Activated T-helper 17 cell treated with anti-CD3 and anti-CD28 coated beads, Interleukin-2, amount 50 U/mL, for 72 hours (primary cell): Measurements from ENCODE around the gene DSCAM. TPM values are rescaled to one million over a fixed set of nuclear protein-coding genes. Genes with fewer than 3 reads are reported as not detected.
A peak's percentile ranks its signal among the peaks of the same experiment; 100 is the strongest.

Source experiments
- ATAC-seq: fragments of 150-1000 bp; cut with Tn5 transposase; replicated peaks from 2 replicates; pipeline ENCODE4 v1.10.0; 2021; ENCODE audit warnings: mild to moderate bottlenecking, moderate library complexity
- H3K27ac Mint-ChIP-seq: one replicate; pipeline ENCODE4 v1.8.0; 2022; ENCODE audit warnings: mixed read lengths
- H3K27me3 Mint-ChIP-seq: one replicate; pipeline ENCODE4 v1.8.0; 2022; ENCODE audit warnings: mixed read lengths
- H3K36me3 Mint-ChIP-seq: one replicate; pipeline ENCODE4 v1.8.0; 2022; ENCODE audit warnings: low read depth, mild to moderate bottlenecking, mixed read lengths
- H3K4me1 Mint-ChIP-seq: one replicate; pipeline ENCODE4 v1.8.0; 2022; ENCODE audit warnings: mixed read lengths
- H3K4me3 Mint-ChIP-seq: one replicate; pipeline ENCODE4 v1.8.0; 2022; ENCODE audit warnings: mild to moderate bottlenecking, mixed read lengths
- H3K9me3 Mint-ChIP-seq: one replicate; pipeline ENCODE4 v1.8.0; 2022; ENCODE audit warnings: mixed read lengths
- total RNA-seq, 2 donors: library from RNA; stranded (reverse); gene quantifications; one replicate each; pipeline ENCODE4 v1.2.3, GENCODE V29; 2022

Gene DSCAM
- total RNA-seq, 2 donors from 2014 or later: not detected

DNA sequence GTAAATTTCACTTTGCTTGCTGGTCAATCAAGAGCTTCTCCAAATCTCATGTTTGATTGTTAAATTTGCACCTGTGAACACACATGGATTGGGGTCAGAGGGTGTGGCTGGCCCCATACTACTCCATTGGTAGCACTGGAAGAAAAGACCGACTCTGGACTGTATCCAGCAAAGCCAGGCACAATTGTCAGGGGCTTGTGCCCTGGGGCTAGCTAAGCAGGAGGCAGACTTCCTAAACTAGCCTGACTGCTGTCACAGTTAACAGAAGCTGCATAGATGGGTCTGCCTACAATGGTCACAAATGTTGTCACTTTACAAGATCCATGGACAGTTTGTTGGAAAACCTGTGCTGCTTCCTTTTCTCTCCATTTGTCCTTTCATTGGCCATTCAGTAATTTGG is 421.0 kb downstream of the DSCAM start:
- Mint-ChIP-seq H3K36me3 (no peaks in the 10 kb centered on the region), H3K27ac (no peak overlapping the region), H3K9me3 (peaks cover 3% of the 10 kb centered on the region), H3K4me1 (no peaks in the 10 kb centered on the region), H3K4me3 (no peak overlapping the region), H3K27me3 (no peaks in the 10 kb centered on the region)
- no peak for ATAC-seq

DNA sequence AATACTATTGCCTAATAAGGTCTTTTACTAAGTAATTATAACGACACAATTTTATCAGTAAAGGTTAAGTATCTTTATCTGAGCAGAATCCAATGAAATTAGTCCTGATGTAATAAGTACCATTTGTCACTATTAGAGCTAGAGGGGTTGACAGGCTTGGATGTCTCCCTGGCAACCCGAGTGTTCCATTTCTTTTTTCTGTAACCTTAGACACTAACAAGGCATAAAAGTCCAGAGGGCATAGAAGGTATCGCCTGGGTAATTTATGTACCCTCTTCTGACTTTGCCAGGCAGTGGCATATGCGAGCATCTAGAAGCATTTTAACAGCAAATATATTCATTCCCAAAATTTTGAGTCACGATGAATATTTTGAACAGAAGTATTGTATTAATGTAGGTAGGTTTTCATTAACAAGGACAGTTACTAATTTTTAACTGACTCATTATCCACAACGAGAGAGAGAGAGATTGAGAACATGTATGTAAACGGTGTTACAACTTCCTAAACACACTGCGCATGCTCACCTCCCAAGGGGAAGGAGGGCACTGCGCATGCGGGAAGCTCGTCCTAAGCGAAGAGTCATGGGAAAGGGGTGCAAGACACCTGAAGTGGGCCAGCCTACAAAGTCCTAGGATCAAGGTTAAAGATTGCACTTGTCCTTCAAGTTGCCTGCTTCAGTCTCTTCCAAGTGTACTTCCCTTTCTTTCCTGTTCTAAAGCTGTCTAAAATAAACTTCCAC is 423.9 kb downstream of the DSCAM start:
- ATAC-seq: no peak
- peaks cover 5% of the 10 kb centered on the region for H3K9me3 Mint-ChIP-seq
- H3K27ac Mint-ChIP-seq: no peak overlapping the region
- H3K27me3 Mint-ChIP-seq: no peaks in the 10 kb centered on the region
- no peaks in the 10 kb centered on the region for H3K36me3 Mint-ChIP-seq
- no peak overlapping the region for H3K4me3 Mint-ChIP-seq
- no peaks in the 10 kb centered on the region for H3K4me1 Mint-ChIP-seq

DNA sequence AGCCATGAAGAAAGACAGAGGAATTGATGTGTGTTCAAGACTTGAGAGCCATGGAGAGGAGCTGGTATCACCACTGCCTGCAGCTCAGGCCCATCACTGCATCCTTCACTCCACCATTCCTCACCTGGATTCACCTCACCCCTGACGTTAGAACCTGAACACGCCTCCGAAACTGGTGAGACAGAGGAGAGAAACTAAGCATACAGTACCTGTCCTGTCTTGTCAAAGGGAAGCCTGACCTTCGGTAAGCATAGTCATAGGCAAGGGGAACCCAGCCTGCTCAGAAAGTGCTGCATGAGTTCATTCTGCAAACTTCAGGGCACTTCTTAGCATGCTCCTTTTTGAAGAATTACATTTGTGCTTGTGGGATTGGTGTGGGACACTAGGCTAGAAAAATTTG is 425.8 kb downstream of the DSCAM start:
- Mint-ChIP-seq H3K36me3 (no peaks in the 10 kb centered on the region), H3K27me3 (no peaks in the 10 kb centered on the region), H3K9me3 (peaks cover 5% of the 10 kb centered on the region), H3K27ac (no peak overlapping the region), H3K4me3 (no peak overlapping the region), H3K4me1 (no peaks in the 10 kb centered on the region)
- no peak for ATAC-seq

DNA sequence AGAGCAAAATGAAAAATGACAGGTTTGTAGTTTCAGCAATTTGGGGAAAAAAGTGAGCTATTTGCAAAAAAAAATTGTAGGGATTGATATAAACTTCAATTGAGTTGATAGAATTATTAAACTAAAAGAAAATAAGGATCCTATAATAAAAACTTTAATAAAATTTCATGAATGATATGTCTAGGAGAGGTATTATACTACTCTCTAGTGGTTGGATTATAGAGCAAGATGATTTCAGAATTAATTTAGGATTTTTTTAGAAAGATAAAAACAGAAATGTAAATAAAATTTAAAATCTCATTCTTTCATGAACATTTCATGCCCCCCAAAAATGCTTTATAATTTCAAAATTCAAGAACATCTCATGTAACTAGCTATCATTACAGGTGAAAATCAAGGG is 430.4 kb downstream of the DSCAM start:
- Mint-ChIP-seq H3K4me3 (no peak overlapping the region), H3K27ac (no peak overlapping the region), H3K4me1 (no peaks in the 10 kb centered on the region), H3K36me3 (no peaks in the 10 kb centered on the region), H3K9me3 (peaks cover 12% of the 10 kb centered on the region), H3K27me3 (no peaks in the 10 kb centered on the region)
- ATAC-seq: no peak

DNA sequence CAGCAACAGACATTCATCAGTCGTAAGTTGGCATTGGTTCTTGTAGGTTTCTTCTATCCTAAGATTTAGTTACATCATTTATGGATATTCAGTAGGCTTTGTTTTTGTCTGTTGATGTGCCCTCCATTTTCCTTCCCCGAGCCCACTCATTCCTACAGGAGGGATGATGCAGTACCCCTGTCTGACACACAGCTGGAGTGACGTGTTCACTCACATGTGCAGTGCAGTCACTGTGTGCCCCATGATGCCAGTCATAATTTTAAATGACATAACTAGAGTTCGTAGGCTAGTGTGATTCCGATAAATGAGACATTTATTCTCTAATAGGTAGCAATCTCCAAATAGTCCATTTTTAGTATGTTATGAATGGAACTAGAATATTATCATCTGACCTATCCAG is 438.4 kb downstream of the DSCAM start:
- H3K9me3 Mint-ChIP-seq: peaks cover 7% of the 10 kb centered on the region
- H3K27me3 Mint-ChIP-seq: no peaks in the 10 kb centered on the region
- no peak overlapping the region for H3K27ac Mint-ChIP-seq
- no peaks in the 10 kb centered on the region for H3K4me1 Mint-ChIP-seq
- no peak for ATAC-seq
- H3K36me3 Mint-ChIP-seq: no peaks in the 10 kb centered on the region
- H3K4me3 Mint-ChIP-seq: no peak overlapping the region

DNA sequence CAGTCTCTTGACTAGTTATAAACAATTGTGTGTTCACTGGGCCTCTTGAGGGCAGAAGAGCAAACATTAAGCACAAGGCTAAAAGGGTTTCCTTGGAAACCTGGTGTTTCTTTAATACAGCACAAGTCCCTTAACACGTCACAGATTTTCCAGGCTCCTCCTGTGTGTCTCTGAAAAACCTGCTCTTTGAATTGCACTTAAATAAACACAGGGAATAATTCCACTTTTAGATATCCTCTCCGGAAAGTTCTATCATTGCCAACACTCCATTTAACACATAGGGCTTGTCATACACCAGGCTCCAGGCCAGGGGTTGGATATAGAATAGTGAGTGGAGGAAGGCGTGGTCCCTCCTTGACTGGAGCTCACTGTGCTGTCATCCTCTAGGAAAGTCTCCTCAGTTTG is 442.6 kb downstream of the DSCAM start:
- Mint-ChIP-seq H3K4me3 (no peak overlapping the region), H3K36me3 (no peaks in the 10 kb centered on the region), H3K9me3 (no peaks in the 10 kb centered on the region), H3K4me1 (no peaks in the 10 kb centered on the region), H3K27ac (no peak overlapping the region), H3K27me3 (no peaks in the 10 kb centered on the region)
- ATAC-seq: no peak

DNA sequence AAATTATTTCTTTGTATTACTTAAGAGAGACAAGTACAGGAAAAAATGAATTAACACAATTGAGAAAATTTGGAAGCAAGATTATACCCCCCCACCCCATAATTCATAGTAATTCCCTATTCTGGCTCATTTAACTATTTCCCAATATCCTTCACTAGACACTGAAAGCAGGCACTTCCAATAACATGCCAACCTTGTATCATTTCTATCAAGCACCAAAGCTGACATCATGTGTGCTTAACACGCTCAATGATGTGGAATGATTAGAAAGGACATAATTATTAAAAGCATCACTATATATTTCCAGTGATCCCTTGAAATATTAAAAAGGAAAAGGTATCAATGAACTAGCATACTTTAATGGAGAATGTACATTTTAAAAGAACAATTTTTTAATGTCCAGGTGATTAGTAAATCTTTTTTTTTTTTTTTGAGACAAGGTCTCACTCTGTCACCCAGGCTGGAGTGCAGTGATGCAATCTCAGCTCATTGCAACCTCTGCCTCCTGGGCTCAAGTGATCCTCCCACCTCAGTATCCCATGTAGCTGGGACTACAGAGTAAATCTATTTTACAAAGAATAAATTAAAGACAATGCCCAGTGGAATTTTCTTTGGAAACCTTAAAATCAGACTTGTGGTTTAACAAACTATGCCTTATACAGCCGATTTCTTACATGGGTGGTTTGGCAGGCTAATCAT is 443.9 kb downstream of the DSCAM start:
- no peaks in the 10 kb centered on the region for H3K36me3 Mint-ChIP-seq
- H3K27ac Mint-ChIP-seq: no peak overlapping the region
- no peak overlapping the region for H3K4me3 Mint-ChIP-seq
- H3K4me1 Mint-ChIP-seq: no peaks in the 10 kb centered on the region
- H3K27me3 Mint-ChIP-seq: no peaks in the 10 kb centered on the region
- H3K9me3 Mint-ChIP-seq: no peaks in the 10 kb centered on the region
- no peak for ATAC-seq

DNA sequence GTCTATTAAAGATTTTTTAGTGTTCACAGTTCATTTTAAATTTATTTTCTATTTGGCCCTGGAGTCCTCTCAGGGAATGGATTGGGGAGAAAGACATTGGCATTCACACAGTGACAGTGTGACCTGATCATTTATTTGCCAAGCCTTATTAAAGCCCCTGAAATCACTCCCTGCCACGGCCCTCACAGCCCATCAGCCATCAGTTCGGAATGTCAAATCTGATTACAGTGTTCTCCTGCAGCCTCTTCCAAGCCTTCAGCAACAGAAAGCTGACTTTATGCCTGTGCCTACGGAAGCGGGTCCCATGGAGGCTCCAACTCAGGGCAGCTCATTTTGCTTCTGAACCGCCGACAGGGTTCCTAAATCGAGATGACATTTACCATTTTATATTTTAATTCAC is 451.2 kb downstream of the DSCAM start:
- no peaks in the 10 kb centered on the region for H3K27me3 Mint-ChIP-seq
- no peaks in the 10 kb centered on the region for H3K9me3 Mint-ChIP-seq

DNA sequence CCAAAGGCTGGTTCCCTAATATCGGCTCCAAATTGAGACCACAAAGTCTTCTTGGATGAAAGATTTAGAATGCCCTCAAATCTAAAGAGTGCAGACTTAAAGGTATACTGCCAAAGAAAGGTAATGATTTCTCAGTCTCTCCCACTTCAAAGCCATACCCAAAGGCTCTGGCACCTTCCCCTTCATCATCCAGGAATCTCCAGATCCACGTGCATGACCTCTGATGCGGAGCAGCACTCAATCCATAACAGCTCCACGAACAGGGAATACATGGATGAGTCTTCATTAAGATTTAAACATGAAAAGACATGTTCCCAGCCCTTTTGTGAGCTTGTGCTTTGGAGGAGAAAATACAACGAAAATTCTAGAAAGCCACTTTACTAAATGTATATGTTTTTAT is 453.9 kb downstream of the DSCAM start:
- peaks cover 3% of the 10 kb centered on the region for H3K27me3 Mint-ChIP-seq
- no peak overlapping the region for H3K4me3 Mint-ChIP-seq
- no peaks in the 10 kb centered on the region for H3K36me3 Mint-ChIP-seq
- no peak overlapping the region for H3K27ac Mint-ChIP-seq
- ATAC-seq: no peak
- H3K4me1 Mint-ChIP-seq: no peaks in the 10 kb centered on the region
- no peaks in the 10 kb centered on the region for H3K9me3 Mint-ChIP-seq

More for the DNA sequence above, 451.2 kb downstream of the DSCAM start:
- H3K36me3 Mint-ChIP-seq: no peaks in the 10 kb centered on the region
- no peaks in the 10 kb centered on the region for H3K4me1 Mint-ChIP-seq
- ATAC-seq: no peak
- no peak overlapping the region for H3K27ac Mint-ChIP-seq
- H3K4me3 Mint-ChIP-seq: no peak overlapping the region

DNA sequence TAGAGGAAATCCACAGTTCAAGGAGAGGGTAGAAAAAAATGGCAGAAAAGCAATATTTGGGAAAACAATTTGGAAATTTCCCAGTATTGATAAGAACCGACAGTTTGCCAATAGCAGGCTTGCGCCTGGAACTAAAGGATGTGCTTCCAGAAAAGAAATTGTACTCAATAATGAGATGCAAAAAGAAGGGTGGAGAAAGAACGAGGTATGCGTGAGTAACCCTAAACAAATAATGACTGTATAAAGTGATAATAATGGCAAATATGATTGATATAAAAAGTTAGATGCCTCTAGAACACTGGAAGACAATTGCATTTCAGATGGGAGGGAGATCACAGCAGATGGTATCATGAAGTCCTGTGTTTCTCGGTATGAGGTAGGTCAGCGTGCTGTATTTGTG is 458.9 kb downstream of the DSCAM start:
- Mint-ChIP-seq H3K4me1 (no peaks in the 10 kb centered on the region), H3K27me3 (peaks cover 5% of the 10 kb centered on the region), H3K27ac (no peak overlapping the region), H3K36me3 (no peaks in the 10 kb centered on the region), H3K9me3 (no peaks in the 10 kb centered on the region), H3K4me3 (no peak overlapping the region)
- ATAC-seq: no peak

DNA sequence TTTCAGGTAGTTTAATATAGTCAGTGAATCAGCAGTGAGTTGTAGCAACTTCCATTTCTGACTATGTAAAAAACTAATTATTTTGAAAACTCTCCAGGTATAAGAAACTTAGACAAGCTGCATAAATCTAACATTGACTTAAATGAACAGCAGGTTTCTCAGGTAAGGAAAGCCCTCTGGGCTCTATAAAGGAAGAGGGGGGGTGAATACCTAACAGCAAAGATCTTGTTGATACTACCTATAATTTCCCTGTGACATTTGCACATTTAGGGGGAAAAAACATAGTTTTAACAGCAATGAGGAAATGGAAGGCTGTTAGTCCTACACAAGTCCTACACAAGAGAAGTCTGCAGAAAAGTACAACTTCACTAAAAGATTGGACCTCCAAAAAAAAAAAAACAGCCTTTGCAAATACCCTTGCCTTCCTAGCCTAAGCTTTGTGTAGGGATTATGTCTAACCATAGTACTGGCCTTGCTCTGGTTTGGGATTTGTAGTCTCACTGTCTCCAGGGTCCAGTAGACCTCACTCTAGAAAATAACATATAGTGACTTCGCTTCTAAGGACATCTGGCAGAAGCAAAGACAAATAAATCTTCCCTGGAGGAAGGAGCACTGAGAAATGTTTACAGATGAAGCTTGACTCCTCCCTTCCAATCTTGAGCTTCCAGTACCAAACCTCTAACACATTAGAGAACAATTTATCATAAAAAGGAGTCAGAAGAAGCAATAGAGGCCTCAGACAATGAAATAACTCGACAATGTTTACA is 459.8 kb downstream of the DSCAM start:
- Mint-ChIP-seq H3K4me3 (no peak overlapping the region), H3K4me1 (no peaks in the 10 kb centered on the region), H3K27ac (no peak overlapping the region), H3K9me3 (peaks cover 3% of the 10 kb centered on the region), H3K36me3 (no peaks in the 10 kb centered on the region), H3K27me3 (peaks cover 5% of the 10 kb centered on the region)
- ATAC-seq: no peak

DNA sequence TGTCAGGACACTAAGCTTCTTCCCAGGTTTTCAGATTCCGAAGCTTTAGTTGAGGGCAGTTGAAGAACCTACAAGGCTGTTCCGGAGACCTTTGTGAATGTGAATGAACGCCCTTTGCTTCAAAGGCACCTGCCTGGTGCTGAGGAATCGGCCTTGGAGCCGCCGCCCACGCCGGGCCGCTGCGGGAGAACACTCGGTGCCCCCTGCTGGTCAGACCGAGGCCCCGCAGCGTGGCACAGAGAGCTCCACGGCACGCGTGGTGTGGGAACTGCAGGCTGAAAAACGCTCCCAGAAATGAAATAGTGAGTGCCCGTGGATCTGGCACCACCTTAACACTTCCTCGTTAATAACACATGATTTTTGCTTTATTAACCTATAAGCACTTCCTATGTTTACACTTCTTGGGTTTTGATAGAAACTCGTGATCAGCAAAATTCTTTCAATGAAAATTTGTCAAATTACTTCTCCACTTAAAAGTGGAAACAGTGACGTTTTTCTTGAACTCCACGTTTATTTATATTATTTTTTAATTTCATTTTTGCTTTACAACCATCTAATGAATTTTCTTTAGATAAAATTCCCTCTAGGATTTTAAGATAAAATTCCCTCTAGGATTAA is 460.6 kb downstream of the DSCAM start:
- peak; percentile 59 for ATAC-seq

DNA sequence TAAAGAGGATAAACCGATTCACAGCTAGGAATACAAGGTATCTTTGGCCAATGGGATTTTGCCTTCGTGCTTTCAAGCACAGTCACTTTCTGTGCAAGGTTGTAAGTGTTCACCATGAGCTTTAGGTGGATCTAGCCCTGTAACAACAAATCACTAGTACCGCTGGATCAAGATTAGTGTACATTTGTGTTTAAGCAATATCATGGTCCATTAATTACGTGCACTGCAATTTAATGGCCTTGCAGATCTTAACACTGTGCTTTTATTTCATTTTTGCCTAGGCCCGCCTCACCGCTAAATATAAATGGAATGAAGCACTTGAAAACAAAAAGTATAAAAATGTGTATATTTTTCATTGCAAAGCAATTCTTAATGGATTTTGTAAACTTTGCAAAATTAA is 461.1 kb downstream of the DSCAM start:
- Mint-ChIP-seq H3K27me3 (peaks cover 5% of the 10 kb centered on the region), H3K9me3 (peaks cover 3% of the 10 kb centered on the region), H3K27ac (no peak overlapping the region), H3K36me3 (no peaks in the 10 kb centered on the region), H3K4me3 (no peak overlapping the region), H3K4me1 (no peaks in the 10 kb centered on the region)
- ATAC-seq: no peak

More for the DNA sequence above, 460.6 kb downstream of the DSCAM start:
- Mint-ChIP-seq H3K27me3 (peaks cover 5% of the 10 kb centered on the region), H3K9me3 (peaks cover 3% of the 10 kb centered on the region), H3K36me3 (no peaks in the 10 kb centered on the region), H3K4me3 (no peak overlapping the region), H3K4me1 (no peaks in the 10 kb centered on the region), H3K27ac (no peak overlapping the region)

DNA sequence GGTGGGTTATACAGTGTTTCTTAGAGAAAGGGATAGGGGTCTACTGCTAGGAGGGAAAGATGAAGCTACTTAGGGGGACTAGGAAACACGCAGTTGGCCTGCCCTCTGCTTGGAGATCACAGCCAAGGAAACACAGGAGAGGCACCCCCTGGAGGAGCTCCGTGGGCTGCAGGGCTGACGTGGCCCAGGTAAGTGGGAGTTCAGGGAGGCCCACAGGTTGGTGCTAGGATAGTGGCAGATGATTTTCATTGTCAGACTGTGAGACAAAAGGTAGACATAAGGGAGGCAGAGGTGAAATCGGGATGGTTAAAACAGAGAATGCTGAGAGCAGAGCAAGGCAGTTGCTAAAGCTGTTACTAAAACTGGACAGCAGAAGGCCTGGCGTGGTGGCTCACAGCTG is 463.0 kb downstream of the DSCAM start:
- no peaks in the 10 kb centered on the region for H3K36me3 Mint-ChIP-seq
- ATAC-seq: no peak
- H3K9me3 Mint-ChIP-seq: peaks cover 6% of the 10 kb centered on the region
- no peak overlapping the region for H3K4me3 Mint-ChIP-seq
- H3K27me3 Mint-ChIP-seq: peaks cover 2% of the 10 kb centered on the region
- no peak overlapping the region for H3K27ac Mint-ChIP-seq
- H3K4me1 Mint-ChIP-seq: no peaks in the 10 kb centered on the region
